Measurements from ENCODE around the gene RASGRF1.

RASGRF1 gene

GRCh38 chr15:78991879-78992278 lies 98.7 kb downstream of the RASGRF1 start:
- no peak for TF ChIP-seq RAD21 (IDR thresholded peaks at IDR 0.05; ENCODE audit: low read depth)
- no peak for TF ChIP-seq TCF12 (IDR thresholded peaks at IDR 0.05; ENCODE audit: low read depth)
- no peak for TF ChIP-seq EP300 (IDR thresholded peaks at IDR 0.05; ENCODE audit: borderline replicate concordance)
- TF ChIP-seq EGR1 (IDR thresholded peaks at IDR 0.05), result no peak
- no peak for TF ChIP-seq CEBPB (IDR thresholded peaks at IDR 0.05)
- no peak for TF ChIP-seq CREB1 (IDR thresholded peaks at IDR 0.05; ENCODE audit: low read depth)
- TF ChIP-seq TEAD4 (IDR thresholded peaks at IDR 0.05), result no peak
- no peak for TF ChIP-seq NFIC (IDR thresholded peaks at IDR 0.05)
- TF ChIP-seq, protein P1, sequence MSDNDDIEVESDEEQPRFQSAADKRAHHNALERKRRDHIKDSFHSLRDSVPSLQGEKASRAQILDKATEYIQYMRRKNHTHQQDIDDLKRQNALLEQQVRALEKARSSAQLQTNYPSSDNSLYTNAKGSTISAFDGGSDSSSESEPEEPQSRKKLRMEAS (IDR thresholded peaks at IDR 0.05), result no peak
- no peak for TF ChIP-seq ZBTB7A (IDR thresholded peaks at IDR 0.05; ENCODE audit: low read depth)
- TF ChIP-seq, protein P2, sequence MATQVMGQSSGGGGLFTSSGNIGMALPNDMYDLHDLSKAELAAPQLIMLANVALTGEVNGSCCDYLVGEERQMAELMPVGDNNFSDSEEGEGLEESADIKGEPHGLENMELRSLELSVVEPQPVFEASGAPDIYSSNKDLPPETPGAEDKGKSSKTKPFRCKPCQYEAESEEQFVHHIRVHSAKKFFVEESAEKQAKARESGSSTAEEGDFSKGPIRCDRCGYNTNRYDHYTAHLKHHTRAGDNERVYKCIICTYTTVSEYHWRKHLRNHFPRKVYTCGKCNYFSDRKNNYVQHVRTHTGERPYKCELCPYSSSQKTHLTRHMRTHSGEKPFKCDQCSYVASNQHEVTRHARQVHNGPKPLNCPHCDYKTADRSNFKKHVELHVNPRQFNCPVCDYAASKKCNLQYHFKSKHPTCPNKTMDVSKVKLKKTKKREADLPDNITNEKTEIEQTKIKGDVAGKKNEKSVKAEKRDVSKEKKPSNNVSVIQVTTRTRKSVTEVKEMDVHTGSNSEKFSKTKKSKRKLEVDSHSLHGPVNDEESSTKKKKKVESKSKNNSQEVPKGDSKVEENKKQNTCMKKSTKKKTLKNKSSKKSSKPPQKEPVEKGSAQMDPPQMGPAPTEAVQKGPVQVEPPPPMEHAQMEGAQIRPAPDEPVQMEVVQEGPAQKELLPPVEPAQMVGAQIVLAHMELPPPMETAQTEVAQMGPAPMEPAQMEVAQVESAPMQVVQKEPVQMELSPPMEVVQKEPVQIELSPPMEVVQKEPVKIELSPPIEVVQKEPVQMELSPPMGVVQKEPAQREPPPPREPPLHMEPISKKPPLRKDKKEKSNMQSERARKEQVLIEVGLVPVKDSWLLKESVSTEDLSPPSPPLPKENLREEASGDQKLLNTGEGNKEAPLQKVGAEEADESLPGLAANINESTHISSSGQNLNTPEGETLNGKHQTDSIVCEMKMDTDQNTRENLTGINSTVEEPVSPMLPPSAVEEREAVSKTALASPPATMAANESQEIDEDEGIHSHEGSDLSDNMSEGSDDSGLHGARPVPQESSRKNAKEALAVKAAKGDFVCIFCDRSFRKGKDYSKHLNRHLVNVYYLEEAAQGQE (IDR thresholded peaks at IDR 0.05; ENCODE audit: low read depth), result no peak
- TF ChIP-seq, protein P3, sequence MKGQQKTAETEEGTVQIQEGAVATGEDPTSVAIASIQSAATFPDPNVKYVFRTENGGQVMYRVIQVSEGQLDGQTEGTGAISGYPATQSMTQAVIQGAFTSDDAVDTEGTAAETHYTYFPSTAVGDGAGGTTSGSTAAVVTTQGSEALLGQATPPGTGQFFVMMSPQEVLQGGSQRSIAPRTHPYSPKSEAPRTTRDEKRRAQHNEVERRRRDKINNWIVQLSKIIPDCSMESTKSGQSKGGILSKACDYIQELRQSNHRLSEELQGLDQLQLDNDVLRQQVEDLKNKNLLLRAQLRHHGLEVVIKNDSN (IDR thresholded peaks at IDR 0.05), result no peak

DNA sequence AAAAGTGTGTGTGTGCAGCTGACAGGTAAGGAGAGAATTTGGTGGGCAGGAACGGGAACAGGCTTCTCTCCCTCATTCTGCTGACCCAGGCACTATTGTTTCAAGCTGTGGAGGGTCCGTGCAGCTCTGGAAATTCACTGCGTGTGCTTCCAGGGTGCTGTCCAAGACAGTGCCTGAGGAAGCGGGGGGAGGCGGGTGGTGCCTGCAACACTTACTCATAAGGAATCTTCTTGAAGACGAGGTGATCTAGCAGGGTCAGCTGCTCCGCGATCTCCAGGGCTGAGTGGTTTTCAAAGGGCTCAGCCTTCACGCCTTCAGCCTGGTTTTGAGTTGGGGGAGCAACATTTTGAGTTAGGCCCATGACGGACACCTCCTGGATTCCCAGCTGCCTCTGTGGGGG lies 99.1 kb downstream of the RASGRF1 start:
- TF ChIP-seq, protein P3 (IDR thresholded peaks at IDR 0.05), result no peak
- TF ChIP-seq TCF12 (IDR thresholded peaks at IDR 0.05; ENCODE audit: low read depth) (no peak), NFIC (IDR thresholded peaks at IDR 0.05) (no peak)

- TF ChIP-seq CREB1 (IDR thresholded peaks at IDR 0.05; ENCODE audit: low read depth) (no peak), ZBTB7A (IDR thresholded peaks at IDR 0.05; ENCODE audit: low read depth) (no peak), TEAD4 (IDR thresholded peaks at IDR 0.05) (no peak), EGR1 (IDR thresholded peaks at IDR 0.05) (no peak), TCF12 (IDR thresholded peaks at IDR 0.05; ENCODE audit: low read depth) (no peak), RAD21 (IDR thresholded peaks at IDR 0.05; ENCODE audit: low read depth) (no peak), YY1 (IDR thresholded peaks at IDR 0.05; ENCODE audit: low read depth) (no peak), CEBPB (IDR thresholded peaks at IDR 0.05) (no peak), NFIC (IDR thresholded peaks at IDR 0.05) (no peak), EP300 (IDR thresholded peaks at IDR 0.05; ENCODE audit: borderline replicate concordance) (no peak)
- TF ChIP-seq, protein P2 (IDR thresholded peaks at IDR 0.05; ENCODE audit: low read depth), result no peak
- TF ChIP-seq, protein P1 (IDR thresholded peaks at IDR 0.05), result no peak
These were observed 100.3 kb downstream of the RASGRF1 start for GRCh38 chr15:78990278-78990677.

DNA sequence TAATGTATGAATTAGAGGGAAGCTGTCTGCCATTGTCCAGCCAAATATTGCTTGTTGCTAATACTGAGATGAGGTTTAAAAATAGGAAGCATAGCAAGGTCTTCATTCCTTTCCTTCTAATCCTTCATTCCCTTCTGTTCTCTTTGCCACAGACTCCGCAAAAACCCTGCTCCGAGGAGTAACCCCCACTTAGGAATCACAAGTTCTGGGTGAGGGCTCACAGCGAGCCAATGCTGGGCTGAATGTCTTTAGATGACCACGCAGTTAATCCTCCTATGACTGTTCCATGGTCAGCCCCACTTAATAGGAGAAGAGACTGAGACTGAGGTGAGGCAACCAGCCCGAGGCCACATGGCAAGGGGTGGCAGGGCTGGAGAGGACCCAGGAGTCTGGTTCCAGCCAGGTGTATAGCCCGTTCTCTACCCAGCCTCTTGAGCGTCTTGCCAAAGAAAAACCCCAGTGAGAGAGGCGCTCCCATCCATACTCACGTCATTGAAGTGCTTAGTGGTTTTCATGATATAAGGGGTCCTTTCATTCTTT lies 100.8 kb downstream of the RASGRF1 start:
- TF ChIP-seq EP300 (IDR thresholded peaks at IDR 0.05; ENCODE audit: borderline replicate concordance) (no peak), TAF1 (IDR thresholded peaks at IDR 0.05; ENCODE audit: low read depth) (no peak), TEAD4 (IDR thresholded peaks at IDR 0.05) (no peak), YY1 (IDR thresholded peaks at IDR 0.05; ENCODE audit: low read depth) (no peak), CEBPB (IDR thresholded peaks at IDR 0.05) (no peak), EGR1 (IDR thresholded peaks at IDR 0.05) (no peak), RAD21 (IDR thresholded peaks at IDR 0.05; ENCODE audit: low read depth) (no peak), ZBTB7A (IDR thresholded peaks at IDR 0.05; ENCODE audit: low read depth) (no peak), NFIC (IDR thresholded peaks at IDR 0.05) (no peak), TCF12 (IDR thresholded peaks at IDR 0.05; ENCODE audit: low read depth) (no peak), FOXM1 (IDR thresholded peaks at IDR 0.05; ENCODE audit: borderline replicate concordance, low read depth) (no peak), CREB1 (IDR thresholded peaks at IDR 0.05; ENCODE audit: low read depth) (no peak)
- TF ChIP-seq, protein P2 (IDR thresholded peaks at IDR 0.05; ENCODE audit: low read depth), result no peak
